Measurements from ENCODE around the gene CDIPT. TPM values are rescaled to one million over a fixed set of nuclear protein-coding genes. Genes with fewer than 3 reads are reported as not detected.

Gene CDIPT, protein sequence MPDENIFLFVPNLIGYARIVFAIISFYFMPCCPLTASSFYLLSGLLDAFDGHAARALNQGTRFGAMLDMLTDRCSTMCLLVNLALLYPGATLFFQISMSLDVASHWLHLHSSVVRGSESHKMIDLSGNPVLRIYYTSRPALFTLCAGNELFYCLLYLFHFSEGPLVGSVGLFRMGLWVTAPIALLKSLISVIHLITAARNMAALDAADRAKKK
- 69.4 and 169 TPM in 2 replicates for total RNA-seq

DNA sequence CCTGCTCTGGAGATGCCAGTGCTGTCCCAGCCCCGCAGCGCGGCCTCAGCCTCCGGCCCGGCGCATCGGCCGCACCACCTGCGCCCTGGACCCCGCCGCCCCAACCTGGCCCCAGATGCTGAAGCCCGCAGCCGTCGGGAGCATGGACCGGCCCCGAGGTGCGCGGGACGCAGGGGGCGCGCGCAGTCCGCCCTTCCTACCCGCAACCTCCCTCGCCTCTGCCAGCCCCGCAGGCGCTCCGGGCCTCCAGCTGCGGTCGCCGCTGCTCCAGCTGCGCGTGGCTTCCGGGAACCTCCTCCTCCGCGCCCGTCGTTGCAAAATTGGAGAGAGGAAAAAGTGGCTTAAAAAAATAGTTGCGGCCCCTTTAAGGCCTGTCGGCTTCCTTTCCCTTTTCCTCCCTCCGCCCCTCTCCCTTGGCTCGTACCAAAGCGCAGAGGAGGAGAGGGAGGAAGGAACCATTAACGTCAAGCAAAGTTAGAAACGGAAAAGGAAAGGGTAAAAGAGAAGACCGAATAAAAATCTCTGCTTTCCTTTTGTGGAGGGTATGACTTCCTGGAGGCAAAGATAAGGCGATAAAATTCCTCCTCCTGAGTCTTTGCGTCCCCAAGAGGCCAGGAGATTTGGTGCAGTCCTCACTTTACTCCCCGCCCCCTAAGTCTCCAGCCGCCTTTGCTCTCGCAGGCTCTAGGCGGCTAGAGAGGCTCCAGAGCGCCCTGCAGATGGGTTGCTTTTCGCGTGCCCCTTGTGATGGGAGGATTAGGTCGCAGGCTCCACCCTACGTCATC lies at the start of gene CDIPT:
Gene CDIPT, minus strand, starts transcription at position 343 of the 785 bp plus-strand sequence. CDS start 369 bp downstream, outside the sequence.

GRCh38 chr16:29900102-29900887 lies 37.3 kb upstream of the CDIPT start, which contains the start of gene ASPHD1:
Gene ASPHD1, plus strand, starts transcription at chr16:29900488. Its CDS starts 484 bp downstream, at chr16:29900972.

GRCh38 chr16:29899516-29900101 lies 36.6 kb upstream of the CDIPT start, which contains the start of gene SEZ6L2:
Gene SEZ6L2, minus strand, starts transcription at chr16:29899550. Its CDS starts 531 bp downstream, at chr16:29899019.

GRCh38 chr16:29820271-29820701 lies 42.7 kb downstream of the CDIPT start, which contains the start of gene MVP:
Gene MVP, plus strand, starts transcription at chr16:29820462. Its CDS starts 10,088 bp downstream, at chr16:29830550.

GRCh38 chr16:29815793-29816693 lies 47.0 kb downstream of the CDIPT start, which contains the start of gene PAGR1:
Gene PAGR1, plus strand, starts transcription at chr16:29816152. Its CDS starts 374 bp downstream, at chr16:29816526.

DNA sequence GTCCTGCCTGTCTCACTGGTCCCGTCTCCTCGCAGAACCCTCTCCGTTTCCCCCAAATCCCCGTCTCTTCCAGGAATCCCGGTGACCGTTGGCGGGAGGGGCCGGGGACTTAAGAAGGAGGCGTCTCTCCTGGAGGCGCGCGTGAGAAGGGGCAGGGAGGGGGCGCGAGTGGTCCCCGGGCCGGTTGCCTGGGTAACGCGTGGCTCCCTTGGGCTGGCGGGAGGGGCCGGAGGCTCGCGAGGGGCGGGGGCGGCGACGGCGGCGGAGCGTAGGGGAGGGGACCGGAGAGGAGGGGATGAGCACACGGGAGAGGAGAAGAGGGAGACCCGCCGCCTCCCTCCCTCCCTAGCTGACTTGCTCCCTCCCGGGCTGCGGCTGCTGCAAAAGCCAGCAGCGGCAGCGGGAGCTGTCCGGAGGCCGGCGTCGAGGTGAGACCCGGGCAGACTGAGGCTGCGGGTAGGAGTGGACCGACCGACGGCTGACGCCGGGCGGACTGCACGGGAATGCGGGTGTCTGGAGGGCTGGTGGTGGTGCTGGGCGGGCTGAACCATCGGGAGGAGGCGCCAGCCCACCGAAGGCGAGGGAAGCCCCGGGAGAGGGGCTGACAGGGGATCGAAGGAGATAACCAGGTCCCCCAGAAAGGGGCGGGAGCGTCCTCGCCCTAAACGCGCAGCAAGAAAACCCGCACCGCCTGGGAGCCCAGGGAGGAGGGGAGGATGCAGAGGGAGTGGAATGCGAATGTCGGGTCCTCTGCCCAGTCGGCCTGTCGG lies 50.9 kb downstream of the CDIPT start, which contains the start of gene PRRT2:
Gene PRRT2, plus strand, starts transcription at position 298 of the 770 bp plus-strand sequence. CDS start 862 bp downstream, outside the sequence.

Other genes with a start within 250 kb of the CDIPT start
- not detected in 2 replicates for gene SPN, start 200.0 kb downstream of the CDIPT start, total RNA-seq
- 29.5 and 57.1 TPM in 2 replicates for gene QPRT, start 184.0 kb downstream of the CDIPT start, total RNA-seq
- gene C16orf54, start 117.2 kb downstream of the CDIPT start, total RNA-seq: not detected in 2 replicates
- not detected in 2 replicates for gene ZG16, start 85.0 kb downstream of the CDIPT start, total RNA-seq
- 7.3 and 78.8 TPM in 2 replicates for gene KIF22, start 72.5 kb downstream of the CDIPT start, total RNA-seq
- 116 and 157 TPM in 2 replicates for gene MAZ, start 56.7 kb downstream of the CDIPT start, total RNA-seq
- gene PRRT2, start 51.0 kb downstream of the CDIPT start, total RNA-seq: 3.6 and 6.0 TPM in 2 replicates
- gene PAGR1, start 47.1 kb downstream of the CDIPT start, total RNA-seq: 19.4 and 30.4 TPM in 2 replicates
- gene MVP, start 42.8 kb downstream of the CDIPT start, total RNA-seq: 684 and 723 TPM in 2 replicates
- gene SEZ6L2, start 36.3 kb upstream of the CDIPT start, total RNA-seq: 4.1 and 21.5 TPM in 2 replicates
- 6.5 and 7.7 TPM in 2 replicates for gene ASPHD1, start 37.3 kb upstream of the CDIPT start, total RNA-seq
- 9.9 and 12.5 TPM in 2 replicates for gene KCTD13, start 63.0 kb upstream of the CDIPT start, total RNA-seq
- gene TMEM219, start 98.9 kb upstream of the CDIPT start, total RNA-seq: 76.5 and 105 TPM in 2 replicates
- gene TAOK2, start 110.6 kb upstream of the CDIPT start, total RNA-seq: 59.2 and 87.8 TPM in 2 replicates
- gene HIRIP3, start 132.4 kb upstream of the CDIPT start, total RNA-seq: 5.8 and 11.8 TPM in 2 replicates
- gene INO80E, start 133.0 kb upstream of the CDIPT start, total RNA-seq: 19.7 and 26.9 TPM in 2 replicates
- 1.2 TPM in 1 of 2 replicates, not detected in the other for gene DOC2A, start 147.8 kb upstream of the CDIPT start, total RNA-seq
- gene C16orf92, start 160.0 kb upstream of the CDIPT start, total RNA-seq: not detected in 2 replicates
- not detected in 2 replicates for gene TLCD3B, start 168.0 kb upstream of the CDIPT start, total RNA-seq
- gene ALDOA, start 202.5 kb upstream of the CDIPT start, total RNA-seq: 770 and 1,149 TPM in 2 replicates
- gene PPP4C, start 212.8 kb upstream of the CDIPT start, total RNA-seq: 201 and 205 TPM in 2 replicates
- under 0.01 and 0.33 TPM in 2 replicates for gene TBX6, start 228.7 kb upstream of the CDIPT start, total RNA-seq
- 9.9 and 25.8 TPM in 2 replicates for gene YPEL3, start 233.0 kb upstream of the CDIPT start, total RNA-seq